Measurements from ENCODE around the gene DTX3. TPM values are rescaled to one million over a fixed set of nuclear protein-coding genes. Genes with fewer than 3 reads are reported as not detected.

DTX3 gene
- total RNA-seq, 1 experiment from 2014 or later = 0.37 TPM

DNA sequence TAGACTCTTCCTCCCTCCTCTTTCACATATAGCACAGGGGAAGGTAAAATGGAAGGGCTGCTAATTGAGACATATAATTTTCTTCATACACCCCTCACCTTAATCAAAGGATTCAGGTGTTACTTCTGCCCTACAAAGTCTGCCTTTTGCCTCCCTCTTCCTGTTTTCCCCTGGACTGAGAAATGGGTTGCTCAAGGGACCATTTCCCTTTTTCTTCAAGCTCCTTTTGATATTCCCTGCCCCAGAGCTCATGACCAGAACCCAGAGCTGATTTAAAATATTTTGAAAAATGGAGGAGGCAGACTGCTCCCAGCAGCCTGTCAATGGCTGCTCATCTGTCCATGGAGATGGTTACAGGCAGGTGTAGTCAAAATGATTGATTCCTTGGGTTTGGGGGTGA, 19.9 kb upstream of the DTX3 start:
- H3K4me2 ChIP-seq (ENCODE audit: low read length) = no peak overlapping the region
- no peaks in the 10 kb centered on the region for H3K4me1 ChIP-seq (ENCODE audit: control insufficient read depth in 1 of 2, insufficient read depth in 2 of 2, low read length in 2 of 2)
- no peaks in the 10 kb centered on the region for H4K20me1 ChIP-seq (ENCODE audit: insufficient read depth)
- intact Hi-C loops (cut with micrococcal nuclease) = loop anchor here (5.0 kb wide), 1 partner anchor 108 kb away; the partner anchor contains the start of gene OS9
- no peaks in the 10 kb centered on the region for H3K27me3 ChIP-seq (ENCODE audit: insufficient read depth, low read length)
- H3K9me3 ChIP-seq (ENCODE audit: control insufficient read depth in 1 of 2, insufficient read depth in 1 of 2, low read depth in 1 of 2, low read length in 2 of 2) = no peaks in the 10 kb centered on the region
- no TSS peak for BruUV-seq (replicated peaks)
- H3K9ac ChIP-seq (ENCODE audit: low read length) = no peak overlapping the region
- no peak for ATAC-seq
- H3K4me3 ChIP-seq (replicated peaks in 1 of 2; ENCODE audit: low read depth in 1 of 2, low read length in 2 of 2) = no peak overlapping the region
- POLR2A ChIA-PET = no interaction called here
- no peak for DNase-seq (ENCODE audit: low read depth, low spot score)
- no peak overlapping the region for H2AFZ ChIP-seq (ENCODE audit: low read depth, low read length, poor library complexity, severe bottlenecking)
- RAD21 ChIA-PET (ENCODE audit: low non-redundant PET in 1 of 2, low total read pairs in 2 of 2, uncharacterized antibody in 2 of 2, unreplicated experiment in 2 of 2) = no interaction called here
- H3K36me3 ChIP-seq (ENCODE audit: control insufficient read depth in 1 of 2, insufficient read depth in 2 of 2, low read length in 2 of 2) = peaks cover 0 to 6% of the 10 kb centered on the region in 2 experiments; a peak in 1 of 4 replicates
- H3K79me2 ChIP-seq (ENCODE audit: insufficient read depth, low read length) = no peaks in the 10 kb centered on the region
- no peak overlapping the region for H3K27ac ChIP-seq (ENCODE audit: low read depth, low read length)
- TF ChIP-seq SRF (IDR thresholded peaks at IDR 0.05; ENCODE audit: low read depth) = no peak
- TF ChIP-seq FOSL1 (IDR thresholded peaks at IDR 0.05; ENCODE audit: low read depth) = no peak
- TF ChIP-seq RAD21 (IDR thresholded peaks at IDR 0.05; ENCODE audit: low read depth) = no peak
- TF ChIP-seq CEBPB (IDR thresholded peaks at IDR 0.05; ENCODE audit: low read depth) = no peak
- TF ChIP-seq, protein P1, sequence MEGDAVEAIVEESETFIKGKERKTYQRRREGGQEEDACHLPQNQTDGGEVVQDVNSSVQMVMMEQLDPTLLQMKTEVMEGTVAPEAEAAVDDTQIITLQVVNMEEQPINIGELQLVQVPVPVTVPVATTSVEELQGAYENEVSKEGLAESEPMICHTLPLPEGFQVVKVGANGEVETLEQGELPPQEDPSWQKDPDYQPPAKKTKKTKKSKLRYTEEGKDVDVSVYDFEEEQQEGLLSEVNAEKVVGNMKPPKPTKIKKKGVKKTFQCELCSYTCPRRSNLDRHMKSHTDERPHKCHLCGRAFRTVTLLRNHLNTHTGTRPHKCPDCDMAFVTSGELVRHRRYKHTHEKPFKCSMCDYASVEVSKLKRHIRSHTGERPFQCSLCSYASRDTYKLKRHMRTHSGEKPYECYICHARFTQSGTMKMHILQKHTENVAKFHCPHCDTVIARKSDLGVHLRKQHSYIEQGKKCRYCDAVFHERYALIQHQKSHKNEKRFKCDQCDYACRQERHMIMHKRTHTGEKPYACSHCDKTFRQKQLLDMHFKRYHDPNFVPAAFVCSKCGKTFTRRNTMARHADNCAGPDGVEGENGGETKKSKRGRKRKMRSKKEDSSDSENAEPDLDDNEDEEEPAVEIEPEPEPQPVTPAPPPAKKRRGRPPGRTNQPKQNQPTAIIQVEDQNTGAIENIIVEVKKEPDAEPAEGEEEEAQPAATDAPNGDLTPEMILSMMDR (IDR thresholded peaks at IDR 0.05 in 2 of 3, conservative IDR thresholded peaks at IDR 0.05 in 1 of 3; ENCODE audit: borderline replicate concordance in 1 of 3, insufficient read depth in 1 of 3, low read depth in 2 of 3, low read length in 2 of 3) = no peak
- TF ChIP-seq EZH2 (IDR thresholded peaks at IDR 0.05) = no peak
- TF ChIP-seq EGR1 (IDR thresholded peaks at IDR 0.05; ENCODE audit: low read depth) = no peak
- TF ChIP-seq ZBTB33 (IDR thresholded peaks at IDR 0.05; ENCODE audit: extremely low read depth, insufficient replicate concordance, low read length) = no peak
- no peak for TF ChIP-seq YY1 (IDR thresholded peaks at IDR 0.05; ENCODE audit: extremely low read depth, insufficient replicate concordance, low read depth, low read length)
- no peak for TF ChIP-seq JUND (IDR thresholded peaks at IDR 0.05)
- TF ChIP-seq MAX (IDR thresholded peaks at IDR 0.05) = no peak
- no peak for TF ChIP-seq CBX3 (IDR thresholded peaks at IDR 0.05; ENCODE audit: low read depth)
- TF ChIP-seq SP1 (IDR thresholded peaks at IDR 0.05; ENCODE audit: low read depth) = no peak
- TF ChIP-seq, protein P2, sequence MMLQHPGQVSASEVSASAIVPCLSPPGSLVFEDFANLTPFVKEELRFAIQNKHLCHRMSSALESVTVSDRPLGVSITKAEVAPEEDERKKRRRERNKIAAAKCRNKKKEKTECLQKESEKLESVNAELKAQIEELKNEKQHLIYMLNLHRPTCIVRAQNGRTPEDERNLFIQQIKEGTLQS (IDR thresholded peaks at IDR 0.05) = no peak
- no peak for TF ChIP-seq POLR2A (IDR thresholded peaks at IDR 0.05; ENCODE audit: borderline replicate concordance, extremely low read depth, insufficient read depth, insufficient read length)
- no peak for TF ChIP-seq TCF7L2 (IDR thresholded peaks at IDR 0.05; ENCODE audit: borderline replicate concordance, extremely low read depth, insufficient read depth, insufficient read length)
- no peaks in the 10 kb centered on the region for H3K9me2 ChIP-seq (ENCODE audit: insufficient read depth)
- CTCF ChIA-PET = interaction anchor here (0.7 to 1.2 kb wide), 2 partner anchors 59 to 108 kb away, joined by 3 read pairs; no protein-coding TSS in a partner anchor

All from HCT116 (cell line).